CD14-positive monocyte (primary cell): Measurements from ENCODE around the gene MAD1L1. TPM values are rescaled to one million over a fixed set of nuclear protein-coding genes. Genes with fewer than 3 reads are reported as not detected.
A peak's percentile ranks its signal among the peaks of the same experiment; 100 is the strongest.

Experiments used
- DNase-seq, 3 donors: peaks; one replicate each; pipeline ENCODE4 v3.0.0-alpha.2; 2011 to 2022
- H2AFZ ChIP-seq: 2 replicates; pipeline ENCODE4 v1.6.0; 2012; ENCODE audit warnings: mild to moderate bottlenecking, low read depth, low read length, inconsistent platforms; ENCODE audit not compliant: insufficient read depth, poor library complexity, severe bottlenecking
- H3K27ac ChIP-seq, 2 donors: 1 replicate in 1 of 2; 2 replicates in 1 of 2; pipeline ENCODE4 v1.5.1; 2012 to 2013; ENCODE audit warnings: low read length in 2 of 2, control low read depth in 1 of 2, inconsistent platforms in 1 of 2, low read depth in 1 of 2, mild to moderate bottlenecking in 1 of 2
- H3K27me3 ChIP-seq, 2 donors: one replicate each; pipeline versions ENCODE4 v1.6.0 to v1.6.1; 2011 to 2013; ENCODE audit warnings: low read length in 2 of 2; ENCODE audit not compliant: control insufficient read depth in 2 of 2, insufficient read depth in 2 of 2
- H3K36me3 ChIP-seq, 2 donors: replicated peaks in 1 of 2; 1 replicate in 1 of 2; 2 replicates in 1 of 2; pipeline versions ENCODE4 v1.5.1 to v1.6.1; 2012 to 2013; ENCODE audit warnings: low read length in 2 of 2, control low read depth in 1 of 2, inconsistent platforms in 1 of 2, mild to moderate bottlenecking in 1 of 2; ENCODE audit not compliant: insufficient read depth in 2 of 2, control insufficient read depth in 1 of 2
- H3K4me1 ChIP-seq, 2 donors: 1 replicate in 1 of 2; 2 replicates in 1 of 2; pipeline versions ENCODE4 v1.5.1 to v1.6.1; 2012 to 2013; ENCODE audit warnings: low read length in 2 of 2, control low read depth in 1 of 2, inconsistent platforms in 1 of 2, mild to moderate bottlenecking in 1 of 2, moderate library complexity in 1 of 2; ENCODE audit not compliant: insufficient read depth in 2 of 2, control insufficient read depth in 1 of 2
- H3K4me2 ChIP-seq: replicated peaks from 2 replicates; pipeline ENCODE3; 2012; ENCODE audit warnings: low read length, moderate library complexity, mild to moderate bottlenecking; ENCODE audit not compliant: poor library complexity, severe bottlenecking; ENCODE audit errors: extremely low read depth
- H3K4me3 ChIP-seq, 3 experiments: fragments of 200-600 bp in 1 of 3; sonication (generic) in 1 of 3; replicated peaks in 1 of 3; 1 replicate in 2 of 3; 2 replicates in 1 of 3; pipeline ENCODE4 v1.5.1; 2011 to 2013; ENCODE audit warnings: low read length in 3 of 3, mild to moderate bottlenecking in 3 of 3, control low read depth in 2 of 3, low read depth in 2 of 3, inconsistent platforms in 1 of 3, moderate library complexity in 1 of 3
- H3K79me2 ChIP-seq: 2 replicates; pipeline ENCODE4 v1.6.0; 2012; ENCODE audit warnings: mild to moderate bottlenecking, control low read depth, inconsistent platforms, low read length, moderate library complexity; ENCODE audit not compliant: insufficient read depth
- H3K9ac ChIP-seq: 2 replicates; pipeline ENCODE4 v1.6.0; 2017; ENCODE audit warnings: low read length, mild to moderate bottlenecking; ENCODE audit not compliant: insufficient read depth, poor library complexity, severe bottlenecking
- H3K9me3 ChIP-seq, 2 donors: replicated peaks in 1 of 2; 1 replicate in 1 of 2; 2 replicates in 1 of 2; pipeline versions ENCODE4 v1.5.1 to v1.6.1; 2012 to 2013; ENCODE audit warnings: low read length in 2 of 2, control low read depth in 1 of 2; ENCODE audit not compliant: control insufficient read depth in 1 of 2, insufficient read depth in 1 of 2
- H4K20me1 ChIP-seq: 2 replicates; pipeline ENCODE4 v1.6.0; 2012; ENCODE audit warnings: mild to moderate bottlenecking, low read length, control low read depth, moderate library complexity; ENCODE audit not compliant: insufficient read depth
- H3K27ac Mint-ChIP-seq, 7 donors: one replicate each; pipeline ENCODE4 v1.8.0; 2020; ENCODE audit warnings: mild to moderate bottlenecking in 7 of 7, mixed read lengths in 7 of 7, moderate library complexity in 6 of 7, inconsistent platforms in 2 of 7
- H3K27me3 Mint-ChIP-seq, 3 donors: one replicate each; pipeline ENCODE4 v1.8.0; 2021 to 2022; ENCODE audit warnings: low read depth in 3 of 3, mild to moderate bottlenecking in 3 of 3, mixed read lengths in 3 of 3, moderate library complexity in 3 of 3, inconsistent platforms in 1 of 3
- H3K36me3 Mint-ChIP-seq, 2 donors: one replicate each; pipeline ENCODE4 v1.8.0; 2020; ENCODE audit warnings: mixed read lengths in 2 of 2, inconsistent platforms in 1 of 2, mild to moderate bottlenecking in 1 of 2
- H3K4me1 Mint-ChIP-seq: one replicate; pipeline ENCODE4 v1.8.0; 2020; ENCODE audit warnings: mild to moderate bottlenecking, mixed read lengths
- H3K4me3 Mint-ChIP-seq, 2 donors: one replicate each; pipeline ENCODE4 v1.8.0; 2020; ENCODE audit warnings: mild to moderate bottlenecking in 2 of 2, mixed read lengths in 2 of 2, moderate library complexity in 1 of 2
- H3K9me3 Mint-ChIP-seq, 7 donors: one replicate each; pipeline ENCODE4 v1.8.0; 2020 to 2022; ENCODE audit warnings: mixed read lengths in 7 of 7, mild to moderate bottlenecking in 6 of 7, moderate library complexity in 6 of 7, inconsistent platforms in 2 of 7
- CTCF ChIP-seq: fragments of 200-600 bp; IDR thresholded peaks from one replicate; pipeline ENCODE4 v1.8.0; 2022; ENCODE audit warnings: antibody characterized with exemption, mild to moderate bottlenecking
- WGBS: methylation state at CpG from one replicate; pipeline ENCODE4 v1.1.5; 2013; ENCODE audit warnings: missing lambda C conversion rate; ENCODE audit not compliant: insufficient coverage; 5-methylcytosine and 5-hydroxymethylcytosine counted together
- intact Hi-C, 2 donors: fragments of 100-400 bp; cut with micrococcal nuclease; formaldehyde crosslinking; loops; one replicate each; pipeline versions ENCODE4 v1.15.0 to v1.15.1; 2023
- polyA plus RNA-seq, 3 donors: library from polyadenylated mRNA; depleted of rRNA in 1 of 3; unstranded in 2 of 3; stranded (reverse) in 1 of 3; fragments of 300-500 nt in 2 of 3; fragments of >200 nt in 1 of 3; fragmentation: Illumina TruSeq in 2 of 3; gene quantifications; 1 replicate in 2 of 3; 2 replicates in 1 of 3; pipeline ENCODE4 v1.2.3, GENCODE V29; 2012 to 2021

The MAD1L1 gene
- polyA plus RNA-seq, 3 donors = 22.0 to 39.4 (median 33.2) TPM

GRCh38 chr7:2258661-2259365, 26.1 kb upstream of the MAD1L1 start:
- intact Hi-C loops = no loop called here
- Mint-ChIP-seq H3K27ac (peak overlapping the region in 1 of 7 donors; percentile 55), H3K9me3 (peaks cover 0 to 2% (median 0%) of the 10 kb centered on the region in 7 donors), H3K27me3 (peaks cover 0 to 4% (median 2%) of the 10 kb centered on the region in 3 donors), H3K4me3 (no peak overlapping the region), H3K4me1 (peaks cover 11% of the 10 kb centered on the region), H3K36me3 (peaks cover 41 to 70% of the 10 kb centered on the region in 2 donors)
- DNase-seq = no peak
- Histone ChIP-seq H3K4me2 (no peak overlapping the region), H3K27ac (no peak overlapping the region), H4K20me1 (no peaks in the 10 kb centered on the region), H3K36me3 (peaks cover 37 to 45% of the 10 kb centered on the region in 2 donors), H3K27me3 (no peaks in the 10 kb centered on the region), H3K4me3 (no peak overlapping the region), H3K9ac (no peak overlapping the region), H2AFZ (no peak overlapping the region), H3K4me1 (peaks cover 10 to 13% of the 10 kb centered on the region in 2 donors), H3K9me3 (no peaks in the 10 kb centered on the region), H3K79me2 (no peaks in the 10 kb centered on the region)
- WGBS = 97% methylated on average over 32 of the region's 34 CpGs
- TF ChIP-seq CTCF = no peak

GRCh38 chr7:2257651-2258050, 24.9 kb upstream of the MAD1L1 start:
- intact Hi-C loops = no loop called here
- H3K36me3 Mint-ChIP-seq = peaks cover 41 to 58% of the 10 kb centered on the region in 2 donors
- Histone ChIP-seq H3K27ac (no peak overlapping the region), H3K4me1 (peaks cover 10 to 13% of the 10 kb centered on the region in 2 donors), H3K4me2 (no peak overlapping the region), H2AFZ (no peak overlapping the region), H3K9me3 (no peaks in the 10 kb centered on the region), H3K27me3 (no peaks in the 10 kb centered on the region), H3K4me3 (no peak overlapping the region), H4K20me1 (no peaks in the 10 kb centered on the region), H3K36me3 (peaks cover 35 to 46% of the 10 kb centered on the region in 2 donors), H3K79me2 (no peaks in the 10 kb centered on the region), H3K9ac (no peak overlapping the region)
- TF ChIP-seq CTCF = no peak
- H3K27me3 Mint-ChIP-seq = peaks cover 0 to 4% (median 2%) of the 10 kb centered on the region in 3 donors
- no peak for DNase-seq
- peaks cover 0 to 2% (median 0%) of the 10 kb centered on the region in 7 donors for H3K9me3 Mint-ChIP-seq
- H3K27ac Mint-ChIP-seq = no peak overlapping the region
- no peak overlapping the region for H3K4me3 Mint-ChIP-seq
- WGBS = 98% methylated on average over 10 of the region's 17 CpGs
- H3K4me1 Mint-ChIP-seq = peaks cover 14% of the 10 kb centered on the region
